Activated naive CD8-positive, alpha-beta T cell (primary cell): ENCODE data around the gene ZNF628.

Experiments used
- H3K27ac Mint-ChIP-seq: one replicate; pipeline ENCODE4 v1.8.0; 2021; ENCODE audit warnings: mixed read lengths
- H3K27me3 Mint-ChIP-seq: one replicate; pipeline ENCODE4 v1.8.0; 2021; ENCODE audit warnings: mixed read lengths
- H3K36me3 Mint-ChIP-seq: one replicate; pipeline ENCODE4 v1.8.0; 2021; ENCODE audit warnings: mixed read lengths
- H3K4me1 Mint-ChIP-seq: one replicate; pipeline ENCODE4 v1.8.0; 2021; ENCODE audit warnings: low read depth, mixed read lengths
- H3K4me3 Mint-ChIP-seq: one replicate; pipeline ENCODE4 v1.8.0; 2021; ENCODE audit warnings: mild to moderate bottlenecking, mixed read lengths
- H3K9me3 Mint-ChIP-seq: one replicate; pipeline ENCODE4 v1.8.0; 2021; ENCODE audit warnings: low read depth, mixed read lengths

The ZNF628 gene

GRCh38 chr19:55476100-55476775, at the start of gene ZNF628:
Gene ZNF628, plus strand, starts transcription at chr19:55476617. Its CDS starts 3,294 bp downstream, at chr19:55479911.
- Mint-ChIP-seq H3K4me3 (peak within 1 kb of the TSS; percentile 93), H3K36me3 (no peaks in the 10 kb centered on the region), H3K9me3 (no peaks in the 10 kb centered on the region), H3K27ac (peak within 1 kb of the TSS; percentile 89), H3K4me1 (peaks cover 28% of the 10 kb centered on the region), H3K27me3 (no peaks in the 10 kb centered on the region)

GRCh38 chr19:55431183-55431582, 45.2 kb upstream of the ZNF628 start:
- H3K36me3 Mint-ChIP-seq: no peaks in the 10 kb centered on the region
- peaks cover 15% of the 10 kb centered on the region for H3K27me3 Mint-ChIP-seq
- H3K4me3 Mint-ChIP-seq: no peak overlapping the region
- no peaks in the 10 kb centered on the region for H3K9me3 Mint-ChIP-seq
- no peak overlapping the region for H3K27ac Mint-ChIP-seq
- H3K4me1 Mint-ChIP-seq: no peaks in the 10 kb centered on the region

DNA sequence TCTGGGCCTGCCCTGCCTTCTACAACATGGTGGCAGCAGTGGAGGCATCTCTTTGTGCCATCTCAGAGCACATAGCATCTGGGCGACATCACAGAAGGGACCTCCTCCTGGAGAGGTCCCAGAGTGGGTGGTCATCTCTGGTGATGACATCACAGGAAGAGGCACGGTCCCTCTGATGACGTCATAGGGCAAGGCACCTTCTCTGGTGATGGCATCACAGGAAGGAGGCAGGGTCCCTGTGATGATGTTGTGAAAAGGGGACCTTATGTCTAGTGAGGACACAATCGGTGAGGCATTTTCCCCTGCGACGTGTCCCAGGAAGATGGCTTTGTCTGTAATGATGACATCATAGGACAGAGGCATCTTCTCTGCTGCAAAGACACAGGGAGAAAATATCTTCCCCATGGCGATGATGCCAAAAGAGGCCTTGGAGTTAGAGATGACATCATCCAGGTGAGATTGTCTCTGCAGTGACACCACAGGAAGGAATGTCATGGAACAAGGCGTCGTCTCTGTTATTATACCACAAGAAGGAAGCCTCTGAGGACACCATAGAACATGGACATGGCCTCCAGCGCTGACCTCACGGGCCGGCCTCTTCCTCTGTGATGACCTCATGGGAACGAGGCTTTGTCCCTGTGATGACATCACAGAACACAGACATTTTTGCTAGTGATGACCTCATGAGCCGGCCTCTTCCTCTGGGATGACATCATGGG, 44.0 kb upstream of the ZNF628 start:
- H3K27ac Mint-ChIP-seq: no peak overlapping the region
- no peaks in the 10 kb centered on the region for H3K36me3 Mint-ChIP-seq
- H3K4me1 Mint-ChIP-seq: peaks cover 1% of the 10 kb centered on the region
- H3K27me3 Mint-ChIP-seq: peaks cover 23% of the 10 kb centered on the region
- H3K9me3 Mint-ChIP-seq: no peaks in the 10 kb centered on the region
- no peak overlapping the region for H3K4me3 Mint-ChIP-seq

- no peaks in the 10 kb centered on the region for H3K36me3 Mint-ChIP-seq
Observed at GRCh38 chr19:55433292-55433691, 43.1 kb upstream of the ZNF628 start.

DNA sequence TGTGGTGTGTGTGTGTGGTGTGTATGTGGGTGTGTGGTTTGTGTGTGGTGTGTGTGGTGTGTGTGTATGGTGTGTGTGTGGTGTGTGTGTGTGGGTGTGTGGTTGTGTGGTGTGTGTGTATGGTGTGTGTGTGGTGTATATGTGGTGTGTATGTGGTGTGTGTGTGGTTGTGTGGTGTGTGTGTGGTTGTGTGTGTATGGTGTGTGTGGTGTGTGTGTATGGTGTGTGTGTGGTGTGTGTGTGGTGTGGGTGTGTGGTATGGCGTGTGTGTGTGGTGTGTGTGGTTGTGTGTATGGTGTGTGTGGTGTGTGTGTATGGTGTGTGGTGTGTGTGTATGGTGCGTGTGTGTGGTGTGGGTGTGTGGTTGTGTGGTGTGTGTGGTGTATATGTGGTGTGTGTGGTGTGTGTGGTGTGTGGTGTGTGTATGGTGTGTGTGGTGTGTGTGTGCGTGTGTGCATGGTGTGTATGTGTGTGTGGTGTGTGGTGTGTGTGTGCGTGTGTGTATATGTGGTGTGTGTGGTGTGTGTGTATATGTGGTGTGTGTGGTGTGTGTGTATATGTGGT, 42.0 kb upstream of the ZNF628 start:
- no peak overlapping the region for H3K27ac Mint-ChIP-seq
- H3K4me1 Mint-ChIP-seq: peaks cover 3% of the 10 kb centered on the region
- H3K36me3 Mint-ChIP-seq: no peaks in the 10 kb centered on the region
- no peak overlapping the region for H3K4me3 Mint-ChIP-seq
- no peaks in the 10 kb centered on the region for H3K9me3 Mint-ChIP-seq
- peaks cover 30% of the 10 kb centered on the region for H3K27me3 Mint-ChIP-seq

More at GRCh38 chr19:55433292-55433691, 43.1 kb upstream of the ZNF628 start:
- H3K27me3 Mint-ChIP-seq: peaks cover 23% of the 10 kb centered on the region
- H3K4me3 Mint-ChIP-seq: no peak overlapping the region
- no peak overlapping the region for H3K27ac Mint-ChIP-seq
- H3K4me1 Mint-ChIP-seq: peaks cover 1% of the 10 kb centered on the region
- H3K9me3 Mint-ChIP-seq: no peaks in the 10 kb centered on the region

GRCh38 chr19:55435020-55435419, 41.4 kb upstream of the ZNF628 start:
- Mint-ChIP-seq H3K36me3 (no peaks in the 10 kb centered on the region), H3K9me3 (no peaks in the 10 kb centered on the region), H3K27ac (no peak overlapping the region), H3K4me3 (no peak overlapping the region), H3K4me1 (peaks cover 5% of the 10 kb centered on the region), H3K27me3 (peaks cover 33% of the 10 kb centered on the region)

- H3K27me3 Mint-ChIP-seq: peaks cover 38% of the 10 kb centered on the region
- no peak overlapping the region for H3K4me3 Mint-ChIP-seq
- H3K27ac Mint-ChIP-seq: no peak overlapping the region
- no peaks in the 10 kb centered on the region for H3K9me3 Mint-ChIP-seq
- peaks cover 18% of the 10 kb centered on the region for H3K4me1 Mint-ChIP-seq
- peaks cover 2% of the 10 kb centered on the region for H3K36me3 Mint-ChIP-seq
Observed at GRCh38 chr19:55436847-55437246, 39.6 kb upstream of the ZNF628 start.

GRCh38 chr19:55437410-55437809, 39.0 kb upstream of the ZNF628 start:
- Mint-ChIP-seq H3K9me3 (no peaks in the 10 kb centered on the region), H3K27me3 (peaks cover 34% of the 10 kb centered on the region), H3K4me3 (no peak overlapping the region), H3K27ac (no peak overlapping the region), H3K4me1 (peaks cover 20% of the 10 kb centered on the region), H3K36me3 (peaks cover 2% of the 10 kb centered on the region)

DNA sequence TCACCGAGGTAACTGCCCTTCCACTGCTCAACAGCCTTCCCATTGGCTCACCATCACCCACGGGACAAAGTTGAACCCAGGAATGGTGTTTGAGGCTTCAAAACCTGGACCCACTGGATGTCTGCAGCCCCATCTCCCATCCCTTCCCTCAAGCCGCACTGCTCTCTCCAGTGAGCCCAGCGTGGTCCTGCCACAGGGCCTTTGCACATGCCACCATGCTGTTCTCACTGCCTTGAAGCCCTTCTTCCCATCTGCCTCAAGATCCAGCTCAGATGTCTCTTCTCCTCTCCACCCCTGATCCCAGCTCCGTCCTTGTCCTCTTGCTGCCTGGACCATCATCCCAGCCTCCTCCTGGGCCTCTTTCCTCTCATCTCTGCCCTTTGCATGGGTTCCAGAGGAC, 37.4 kb upstream of the ZNF628 start:
- peaks cover 2% of the 10 kb centered on the region for H3K36me3 Mint-ChIP-seq
- peaks cover 38% of the 10 kb centered on the region for H3K27me3 Mint-ChIP-seq
- H3K4me3 Mint-ChIP-seq: no peak overlapping the region
- H3K27ac Mint-ChIP-seq: no peak overlapping the region
- no peaks in the 10 kb centered on the region for H3K9me3 Mint-ChIP-seq
- peaks cover 22% of the 10 kb centered on the region for H3K4me1 Mint-ChIP-seq

GRCh38 chr19:55440411-55441105, 35.9 kb upstream of the ZNF628 start:
- peaks cover 46% of the 10 kb centered on the region for H3K27me3 Mint-ChIP-seq
- H3K27ac Mint-ChIP-seq: no peak overlapping the region
- H3K36me3 Mint-ChIP-seq: peaks cover 2% of the 10 kb centered on the region
- peaks cover 22% of the 10 kb centered on the region for H3K4me1 Mint-ChIP-seq
- H3K4me3 Mint-ChIP-seq: peak overlapping the region; percentile 67
- no peaks in the 10 kb centered on the region for H3K9me3 Mint-ChIP-seq

- peaks cover 49% of the 10 kb centered on the region for H3K27me3 Mint-ChIP-seq
- no peak overlapping the region for H3K27ac Mint-ChIP-seq
- H3K4me1 Mint-ChIP-seq: peaks cover 22% of the 10 kb centered on the region
- H3K9me3 Mint-ChIP-seq: no peaks in the 10 kb centered on the region
- H3K4me3 Mint-ChIP-seq: peak overlapping the region; percentile 67
- H3K36me3 Mint-ChIP-seq: peaks cover 4% of the 10 kb centered on the region
Observed at GRCh38 chr19:55441319-55441691, 35.1 kb upstream of the ZNF628 start.

GRCh38 chr19:55441692-55442321, 34.6 kb upstream of the ZNF628 start:
- Mint-ChIP-seq H3K27ac (no peak overlapping the region), H3K4me1 (peaks cover 22% of the 10 kb centered on the region), H3K36me3 (peaks cover 4% of the 10 kb centered on the region), H3K27me3 (peaks cover 45% of the 10 kb centered on the region), H3K4me3 (peak overlapping the region; percentile 67), H3K9me3 (no peaks in the 10 kb centered on the region)

GRCh38 chr19:55442372-55442961, 34.0 kb upstream of the ZNF628 start:
- no peak overlapping the region for H3K4me3 Mint-ChIP-seq
- peaks cover 40% of the 10 kb centered on the region for H3K27me3 Mint-ChIP-seq
- H3K9me3 Mint-ChIP-seq: no peaks in the 10 kb centered on the region
- H3K36me3 Mint-ChIP-seq: peaks cover 4% of the 10 kb centered on the region
- peaks cover 21% of the 10 kb centered on the region for H3K4me1 Mint-ChIP-seq
- no peak overlapping the region for H3K27ac Mint-ChIP-seq

DNA sequence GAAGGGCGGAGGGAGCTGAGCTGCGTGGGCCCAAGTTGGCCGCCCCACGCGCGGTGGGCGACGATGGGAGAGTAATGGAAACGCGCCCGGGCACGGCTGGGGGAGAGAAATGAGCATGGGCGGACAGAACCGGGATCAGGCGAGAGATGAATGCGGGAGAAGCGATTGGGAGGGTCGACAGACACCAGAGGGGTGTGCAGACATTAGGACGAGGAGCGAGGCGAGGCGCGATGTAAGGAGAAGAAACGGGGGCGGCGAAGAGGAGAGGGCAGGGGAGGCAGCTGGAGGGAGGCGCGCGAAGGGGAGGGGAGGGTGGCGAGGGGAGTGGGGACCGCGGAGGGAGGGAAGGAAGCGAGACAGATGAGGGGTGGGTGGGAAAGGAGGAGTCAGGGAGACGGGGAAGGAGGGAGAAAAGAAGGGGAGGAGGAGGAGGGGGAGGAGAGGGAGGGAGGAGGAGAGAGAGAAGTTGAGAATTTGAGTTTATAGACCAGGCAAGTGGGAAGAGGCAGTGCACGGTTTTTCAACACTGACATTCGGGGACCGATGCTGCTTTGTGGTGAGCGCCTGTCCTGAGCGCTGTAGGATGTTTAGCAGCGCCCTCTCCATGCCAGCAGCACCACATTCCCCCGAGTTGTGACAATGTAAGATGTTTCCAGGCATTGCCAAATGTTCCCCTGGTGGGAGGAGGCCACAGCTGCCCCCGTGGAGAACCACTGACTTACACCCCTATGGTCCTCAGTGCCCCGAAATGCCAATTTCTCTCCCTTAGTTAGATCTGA, 33.2 kb upstream of the ZNF628 start, which contains the start of gene SHISA7:
SHISA7 (minus strand) TSS at position 256 of the 779 bp plus-strand sequence. CDS start 437 bp downstream, outside the sequence.
- peak within 1 kb of the TSS; percentile 68 for H3K27ac Mint-ChIP-seq
- no peaks in the 10 kb centered on the region for H3K9me3 Mint-ChIP-seq
- H3K36me3 Mint-ChIP-seq: peaks cover 4% of the 10 kb centered on the region
- H3K27me3 Mint-ChIP-seq: peaks cover 40% of the 10 kb centered on the region
- peaks cover 21% of the 10 kb centered on the region for H3K4me1 Mint-ChIP-seq
- H3K4me3 Mint-ChIP-seq: peak within 1 kb of the TSS; percentile 66
